ENCODE measurements around the gene KLHL22.
"Not testable (repeated sequence)": the region's sequence is repeated elsewhere in the genome, so short reads cannot be mapped to it uniquely, and the experiment has no call there.

DNA sequence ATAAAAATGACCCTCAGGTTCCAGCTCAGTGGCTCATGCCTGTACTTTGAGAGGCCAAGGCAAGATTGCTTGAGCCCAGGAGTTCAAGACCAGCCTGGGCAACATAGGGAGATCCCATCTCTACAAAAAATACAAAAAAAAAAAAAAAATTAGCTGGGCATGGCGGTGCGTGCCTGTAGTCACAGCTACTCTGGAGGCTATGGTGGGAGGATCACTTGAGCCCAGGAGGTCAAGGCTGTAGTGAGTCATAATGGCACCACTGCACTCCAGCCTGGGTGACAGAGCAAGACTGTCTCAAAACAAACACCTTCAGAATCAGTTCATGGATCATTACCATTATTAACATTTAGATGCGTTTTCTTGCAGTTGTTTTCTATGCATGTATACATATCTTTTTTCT, 86.2 kb downstream of the KLHL22 start:
- TF ChIP-seq, protein P1, sequence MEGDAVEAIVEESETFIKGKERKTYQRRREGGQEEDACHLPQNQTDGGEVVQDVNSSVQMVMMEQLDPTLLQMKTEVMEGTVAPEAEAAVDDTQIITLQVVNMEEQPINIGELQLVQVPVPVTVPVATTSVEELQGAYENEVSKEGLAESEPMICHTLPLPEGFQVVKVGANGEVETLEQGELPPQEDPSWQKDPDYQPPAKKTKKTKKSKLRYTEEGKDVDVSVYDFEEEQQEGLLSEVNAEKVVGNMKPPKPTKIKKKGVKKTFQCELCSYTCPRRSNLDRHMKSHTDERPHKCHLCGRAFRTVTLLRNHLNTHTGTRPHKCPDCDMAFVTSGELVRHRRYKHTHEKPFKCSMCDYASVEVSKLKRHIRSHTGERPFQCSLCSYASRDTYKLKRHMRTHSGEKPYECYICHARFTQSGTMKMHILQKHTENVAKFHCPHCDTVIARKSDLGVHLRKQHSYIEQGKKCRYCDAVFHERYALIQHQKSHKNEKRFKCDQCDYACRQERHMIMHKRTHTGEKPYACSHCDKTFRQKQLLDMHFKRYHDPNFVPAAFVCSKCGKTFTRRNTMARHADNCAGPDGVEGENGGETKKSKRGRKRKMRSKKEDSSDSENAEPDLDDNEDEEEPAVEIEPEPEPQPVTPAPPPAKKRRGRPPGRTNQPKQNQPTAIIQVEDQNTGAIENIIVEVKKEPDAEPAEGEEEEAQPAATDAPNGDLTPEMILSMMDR (IDR thresholded peaks at IDR 0.05) = not testable (repeated sequence)
- not testable (repeated sequence) for TF ChIP-seq POLR2A (IDR thresholded peaks at IDR 0.05)

Data from uterus (tissue), 2 donors.